ENCODE data around the gene PAX4.

GRCh38 chr7:127594490-127594889 is 23.5 kb downstream of the PAX4 start:
- TF ChIP-seq CTCF (IDR thresholded peaks at IDR 0.05 in 2 of 3, conservative IDR thresholded peaks at IDR 0.05 in 1 of 3; ENCODE audit: insufficient read depth in 2 of 3, low read depth in 1 of 3, low read length in 3 of 3): no peak
- no peak for TF ChIP-seq TRIM24 (IDR thresholded peaks at IDR 0.05)
- no peak for TF ChIP-seq KLF1 (tag; IDR thresholded peaks at IDR 0.05)
- TF ChIP-seq MNT (conservative IDR thresholded peaks at IDR 0.05): no peak
- no peak for TF ChIP-seq TFE3 (CRISPR knock-in tag; IDR thresholded peaks at IDR 0.05)
- TF ChIP-seq MED1 (CRISPR knock-in tag; IDR thresholded peaks at IDR 0.05; ENCODE audit: borderline replicate concordance): no peak
- TF ChIP-seq NFXL1 (CRISPR knock-in tag; IDR thresholded peaks at IDR 0.05): no peak
- no peak for TF ChIP-seq ZNF830 (CRISPR knock-in tag; IDR thresholded peaks at IDR 0.05)

All from K562 (cell line).